Ectodermal cell (in vitro differentiated cells): ENCODE measurements around the gene SGMS1.
"Not testable (repeated sequence)": the region's sequence is repeated elsewhere in the genome, so short reads cannot be mapped to it uniquely, and the experiment has no call there.

Source experiments
- H3K27ac ChIP-seq: 2 replicates; pipeline ENCODE4 v1.7.0; 2013; ENCODE audit warnings: mild to moderate bottlenecking, low read depth, low read length; ENCODE audit not compliant: insufficient read depth, poor library complexity, severe bottlenecking
- H3K27me3 ChIP-seq: 2 replicates; pipeline ENCODE4 v1.7.0; 2013; ENCODE audit warnings: mild to moderate bottlenecking, low read length; ENCODE audit not compliant: insufficient read depth, control insufficient read depth, poor library complexity, severe bottlenecking
- H3K36me3 ChIP-seq: one replicate; pipeline ENCODE4 v1.7.0; 2013; ENCODE audit warnings: low read length; ENCODE audit not compliant: control insufficient read depth, insufficient read depth
- H3K4me1 ChIP-seq: one replicate; pipeline ENCODE4 v1.7.0; 2013; ENCODE audit warnings: low read length; ENCODE audit not compliant: control insufficient read depth, insufficient read depth
- H3K4me3 ChIP-seq: 2 replicates; pipeline ENCODE4 v1.7.0; 2013; ENCODE audit warnings: low read depth, low read length, control low read depth; ENCODE audit not compliant: insufficient read depth
- H3K9me3 ChIP-seq: 2 replicates; pipeline ENCODE4 v1.7.0; 2013; ENCODE audit warnings: mild to moderate bottlenecking, low read length, moderate library complexity; ENCODE audit not compliant: control insufficient read depth
- WGBS, 2 experiments: methylation state at CpG; one replicate each; pipeline ENCODE4 v1.1.7; 2013; ENCODE audit warnings: missing lambda C conversion rate in 2 of 2; 5-methylcytosine and 5-hydroxymethylcytosine counted together

SGMS1 gene

DNA sequence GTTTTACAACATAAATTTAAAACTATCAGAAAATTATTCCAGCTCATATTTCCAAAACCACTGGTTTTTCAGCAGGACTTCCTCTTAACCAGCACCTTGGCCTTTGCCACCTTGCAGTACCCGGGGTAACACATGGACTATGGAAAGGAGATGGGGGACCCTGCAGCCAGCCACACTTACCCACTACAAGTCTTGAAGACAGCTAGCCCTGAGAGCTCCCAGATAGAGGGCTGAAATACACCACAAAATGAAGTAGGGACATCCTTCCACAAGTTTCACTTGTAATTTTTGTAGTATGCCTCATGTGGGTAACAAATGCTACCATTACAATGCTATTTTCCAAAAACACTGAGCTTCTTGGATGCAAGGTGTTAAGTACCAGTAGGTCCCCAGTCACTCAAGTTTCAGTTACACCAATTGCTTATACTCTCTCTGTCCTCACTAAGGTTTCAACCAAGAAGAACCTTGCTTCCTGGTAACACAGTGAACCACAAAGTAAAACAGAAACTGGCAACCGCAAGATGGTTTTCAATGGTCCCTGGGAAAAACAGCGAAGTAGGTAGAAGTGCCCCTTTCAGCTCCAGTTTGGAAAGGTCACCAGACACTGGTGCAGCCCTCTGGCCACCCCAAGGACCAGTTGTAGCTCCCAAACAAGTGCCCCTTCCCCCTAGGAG, 110.9 kb downstream of the SGMS1 start:
- Histone ChIP-seq H3K4me1 (peaks cover 2% of the 10 kb centered on the region), H3K4me3 (no peak overlapping the region), H3K36me3 (no peaks in the 10 kb centered on the region), H3K27me3 (no peaks in the 10 kb centered on the region), H3K27ac (no peak overlapping the region), H3K9me3 (no peaks in the 10 kb centered on the region)
- 93 to 94% methylated on average over 3 of the region's 3 CpGs for WGBS, 2 experiments

DNA sequence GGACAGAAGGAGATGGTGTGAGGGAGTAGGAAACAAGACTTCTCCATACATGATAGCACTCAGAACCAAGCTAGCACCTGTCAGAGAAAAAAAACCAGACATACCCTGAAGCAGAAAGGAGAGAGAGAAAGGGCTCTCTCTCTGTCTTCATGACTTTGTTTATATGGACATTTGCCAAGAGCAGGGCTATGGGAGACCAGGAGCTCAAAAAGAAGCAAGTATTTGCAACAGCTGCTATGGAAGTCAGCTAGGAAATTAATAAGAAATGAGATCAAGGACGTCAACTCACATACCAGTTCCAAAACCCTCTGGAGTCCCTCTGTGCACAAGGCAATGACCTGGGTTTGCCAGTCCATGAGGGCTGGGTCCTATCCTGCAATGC, 111.6 kb downstream of the SGMS1 start:
- Histone ChIP-seq H3K9me3 (no peaks in the 10 kb centered on the region), H3K27me3 (no peaks in the 10 kb centered on the region), H3K4me1 (peaks cover 9% of the 10 kb centered on the region), H3K36me3 (no peaks in the 10 kb centered on the region), H3K4me3 (no peak overlapping the region), H3K27ac (no peak overlapping the region)
- 79 to 88% methylated on average over 1 of the region's 1 CpG for WGBS, 2 experiments

GRCh38 chr10:50511492-50512213, 112.1 kb downstream of the SGMS1 start:
- no peak overlapping the region for H3K4me3 ChIP-seq
- peaks cover 9% of the 10 kb centered on the region for H3K4me1 ChIP-seq
- WGBS, 2 experiments: 92 to 93% methylated on average over 4 to 5 of the region's 5 CpGs
- no peak overlapping the region for H3K27ac ChIP-seq
- H3K36me3 ChIP-seq: no peaks in the 10 kb centered on the region
- no peaks in the 10 kb centered on the region for H3K27me3 ChIP-seq
- no peaks in the 10 kb centered on the region for H3K9me3 ChIP-seq

GRCh38 chr10:50510517-50511473, 113.0 kb downstream of the SGMS1 start:
- Histone ChIP-seq H3K4me3 (no peak overlapping the region), H3K36me3 (no peaks in the 10 kb centered on the region), H3K9me3 (no peaks in the 10 kb centered on the region), H3K4me1 (peaks cover 9% of the 10 kb centered on the region), H3K27me3 (no peaks in the 10 kb centered on the region), H3K27ac (no peak overlapping the region)
- 88 to 95% methylated on average over 2 to 3 of the region's 3 CpGs for WGBS, 2 experiments

- H3K4me3 ChIP-seq: no peak overlapping the region
- 94 to 96% methylated on average over 5 of the region's 5 CpGs for WGBS, 2 experiments
- H3K4me1 ChIP-seq: peaks cover 9% of the 10 kb centered on the region
- H3K27me3 ChIP-seq: no peaks in the 10 kb centered on the region
- H3K27ac ChIP-seq: no peak overlapping the region
- H3K9me3 ChIP-seq: no peaks in the 10 kb centered on the region
- H3K36me3 ChIP-seq: no peaks in the 10 kb centered on the region
Observed at GRCh38 chr10:50508315-50509051, 115.3 kb downstream of the SGMS1 start.

DNA sequence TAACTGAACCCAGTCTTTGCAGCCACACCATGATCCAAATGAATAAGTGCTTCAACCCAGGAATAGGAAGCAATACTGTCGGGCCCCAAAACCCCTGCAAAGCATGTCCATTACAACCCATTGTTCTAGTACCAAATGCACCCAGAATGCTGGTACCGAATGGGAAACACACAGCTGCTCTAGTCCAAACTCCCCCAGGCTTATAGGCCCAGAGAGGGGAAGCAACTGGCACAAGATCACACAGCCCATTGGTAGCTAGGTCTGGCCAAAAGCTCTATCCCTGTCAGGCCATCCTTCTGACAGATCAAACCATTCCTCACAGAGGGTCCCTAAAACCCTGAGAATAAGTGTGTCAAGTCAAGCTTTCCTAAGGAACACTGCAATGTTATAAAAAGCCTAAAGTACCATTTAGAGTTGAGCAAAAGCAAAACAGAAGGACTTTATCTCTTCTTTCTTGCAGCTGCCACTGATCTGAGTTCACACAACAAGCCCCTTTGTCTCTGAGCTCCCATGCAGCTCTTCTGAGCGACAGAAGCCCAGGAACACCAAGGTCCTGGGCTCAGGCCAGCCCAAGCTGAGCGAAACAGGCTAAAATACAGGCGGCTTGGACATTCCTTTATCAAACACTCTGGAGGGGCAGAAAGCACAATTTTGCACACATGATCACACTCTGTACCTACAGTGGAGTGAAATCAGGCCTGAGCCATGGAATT, 116.7 kb downstream of the SGMS1 start:
- WGBS, 2 experiments: 70 to 71% methylated on average over 5 of the region's 5 CpGs
- H3K27ac ChIP-seq: no peak overlapping the region
- H3K9me3 ChIP-seq: no peaks in the 10 kb centered on the region

GRCh38 chr10:50504389-50504788, 119.4 kb downstream of the SGMS1 start:
- H3K36me3 ChIP-seq: no peaks in the 10 kb centered on the region
- H3K9me3 ChIP-seq: no peaks in the 10 kb centered on the region
- H3K4me3 ChIP-seq: no peak overlapping the region
- WGBS, 2 experiments: 83 to 91% methylated on average over 1 of the region's 1 CpG
- no peak overlapping the region for H3K27ac ChIP-seq
- peaks cover 9% of the 10 kb centered on the region for H3K4me1 ChIP-seq
- H3K27me3 ChIP-seq: no peaks in the 10 kb centered on the region

More for the DNA sequence above, 116.7 kb downstream of the SGMS1 start:
- H3K4me3 ChIP-seq: no peak overlapping the region
- no peaks in the 10 kb centered on the region for H3K36me3 ChIP-seq
- H3K4me1 ChIP-seq: peaks cover 9% of the 10 kb centered on the region
- H3K27me3 ChIP-seq: no peaks in the 10 kb centered on the region

GRCh38 chr10:50503661-50504320, 120.0 kb downstream of the SGMS1 start:
- no peaks in the 10 kb centered on the region for H3K27me3 ChIP-seq
- no peak overlapping the region for H3K27ac ChIP-seq
- H3K9me3 ChIP-seq: no peaks in the 10 kb centered on the region
- H3K4me1 ChIP-seq: peaks cover 9% of the 10 kb centered on the region
- H3K4me3 ChIP-seq: no peak overlapping the region
- H3K36me3 ChIP-seq: no peaks in the 10 kb centered on the region
- WGBS, 2 experiments: 76 to 81% methylated on average over 9 to 10 of the region's 10 CpGs

GRCh38 chr10:50503156-50503555, 120.6 kb downstream of the SGMS1 start:
- not testable (repeated sequence) for H3K4me3 ChIP-seq, H3K4me1 ChIP-seq, H3K27me3 ChIP-seq, H3K36me3 ChIP-seq, H3K27ac ChIP-seq, H3K9me3 ChIP-seq
- 87 to 89% methylated on average over 4 of the region's 4 CpGs for WGBS, 2 experiments
